H1 (cell line): Measurements from ENCODE around the gene CEP126. TPM values are rescaled to one million over a fixed set of nuclear protein-coding genes. Genes with fewer than 3 reads are reported as not detected.

Source experiments
- BCL11A ChIP-seq, 2 experiments: IDR thresholded peaks; one replicate each; pipeline ENCODE4 v1.6.1; 2011; ENCODE audit warnings: low read depth in 2 of 2, low read length in 2 of 2, mild to moderate bottlenecking in 2 of 2
- CBX8 ChIP-seq: fragments of 300-800, 300-1000 bp; sonication (generic); IDR thresholded peaks from 2 replicates; pipeline ENCODE4 v1.7.1; 2016; ENCODE audit warnings: low read depth, low read length, borderline replicate concordance
- CTBP2 ChIP-seq: IDR thresholded peaks from 2 replicates; pipeline ENCODE4 v1.7.0; 2011; ENCODE audit warnings: borderline replicate concordance, mild to moderate bottlenecking, moderate library complexity, mixed read lengths, low read length; ENCODE audit not compliant: insufficient read depth, insufficient read length
- KDM5A ChIP-seq: fragments of 200-600 bp; IDR thresholded peaks from 2 replicates; pipeline ENCODE4 v1.7.1; 2012; ENCODE audit warnings: mild to moderate bottlenecking, low read length, inconsistent platforms, mixed read lengths
- RXRA ChIP-seq: IDR thresholded peaks from 2 replicates; pipeline ENCODE4 v1.6.1; 2011; ENCODE audit warnings: low read depth, mild to moderate bottlenecking, low read length, moderate library complexity; ENCODE audit not compliant: insufficient read depth
- SUZ12 ChIP-seq: fragments of 200-600 bp; sonication (generic); IDR thresholded peaks from 2 replicates; pipeline ENCODE4 v1.6.1; 2012; ENCODE audit warnings: mild to moderate bottlenecking, inconsistent platforms, low read length, moderate library complexity, mixed read lengths
- TAF1 ChIP-seq: IDR thresholded peaks from 2 replicates; pipeline ENCODE4 v1.6.1; 2011; ENCODE audit warnings: mild to moderate bottlenecking, low read depth, low read length
- USF2 ChIP-seq: IDR thresholded peaks from 2 replicates; pipeline ENCODE4 v1.6.1; 2011; ENCODE audit warnings: low read length, improper control_type of control experiment
- polyA plus RNA-seq, 7 experiments: library from polyadenylated mRNA; depleted of rRNA in 3 of 7; stranded (reverse) in 5 of 7; unstranded in 2 of 7; fragments of >200 nt in 5 of 7; fragments of 200-250 nt in 2 of 7; gene quantifications; 1 replicate in 5 of 7; 2 replicates in 1 of 7; 4 replicates in 1 of 7; pipeline versions ENCODE4 v1.2.1 to v1.2.3, GENCODE V29; 2011 to 2013; ENCODE audit warnings: missing spikeins in 2 of 7, mixed read lengths in 2 of 7
- total RNA-seq: library from RNA; stranded (reverse); fragmentation: NEBNext Ultra II Directional; extraction: Animal tissue kit (Norgen Biotek cat#: 25700); gene quantifications from 2 replicates; pipeline ENCODE4 v1.2.1, GENCODE V29; 2021

The CEP126 gene
- total and polyA plus RNA-seq, 2 of the 8 experiments (the other 6 are each of a cell fraction or from before 2014, with no cell fraction given) = 0.76 to 1.9 TPM

- no peak for TF ChIP-seq USF2
- TF ChIP-seq BCL11A (IDR thresholded peaks at IDR 0.05; ENCODE audit: low read depth in 2 of 2, low read length in 2 of 2) = no peak
- TF ChIP-seq RXRA = no peak
- TF ChIP-seq TAF1 = no peak
- no peak for TF ChIP-seq SUZ12
- no peak for TF ChIP-seq KDM5A
- no peak for TF ChIP-seq CTBP2
- no peak for TF ChIP-seq CBX8
Measured at GRCh38 chr11:102012946-102013345, 98.1 kb downstream of the CEP126 start (continued).
